ENCODE data around the gene DHRSX. TPM values are rescaled to one million over a fixed set of nuclear protein-coding genes. Genes with fewer than 3 reads are reported as not detected.

The DHRSX gene
- total RNA-seq, 1 experiment from 2014 or later: 14.0 TPM

DNA sequence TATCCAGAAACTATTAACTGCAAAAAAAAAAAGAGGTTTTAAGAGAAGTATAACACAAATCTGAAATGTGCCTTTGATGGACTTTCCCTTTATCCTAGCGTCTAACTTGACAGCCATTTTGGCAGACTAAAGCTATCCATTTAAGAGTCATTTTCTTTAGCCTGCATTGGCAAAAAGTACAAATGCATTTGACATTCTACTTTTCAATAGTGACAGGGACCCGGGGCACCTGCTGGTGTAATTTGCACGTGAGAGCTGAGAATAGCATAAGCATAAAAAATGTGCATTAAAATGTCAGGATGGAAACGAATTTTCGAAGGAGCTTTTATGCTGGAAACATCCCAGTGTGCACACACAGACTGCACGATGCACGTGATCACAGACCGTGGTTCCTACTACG is 91.9 kb downstream of the DHRSX start:
- no peak for DNase-seq
- Histone ChIP-seq H3K4me1 (ENCODE audit: low read length) (no peaks in the 10 kb centered on the region), H4K20me1 (ENCODE audit: insufficient read depth, low read depth, low read length) (no peaks in the 10 kb centered on the region), H3K79me2 (ENCODE audit: low read length) (0 out of 2 replicates have a peak, but pooled peaks cover 8% of the 10 kb centered on the region), H3K27me3 (ENCODE audit: low read length) (no peaks in the 10 kb centered on the region), H3K9me3 (ENCODE audit: low read length) (peaks cover 8% of the 10 kb centered on the region; the same call in 1 of the 2 replicates), H3K4me3 (ENCODE audit: low read length) (no peak overlapping the region), H3K4me2 (ENCODE audit: low read depth, low read length, poor library complexity, severe bottlenecking) (no peak overlapping the region), H2AFZ (ENCODE audit: low read length) (no peak overlapping the region), H3K9me2 (replicated peaks; ENCODE audit: insufficient read depth, low read length) (no peaks in the 10 kb centered on the region), H3K36me3 (ENCODE audit: insufficient read depth, low read length) (peaks cover 7% of the 10 kb centered on the region), H3K9ac (ENCODE audit: low read length) (no peak overlapping the region), H3K27ac (ENCODE audit: low read length) (no peak overlapping the region)

DNA sequence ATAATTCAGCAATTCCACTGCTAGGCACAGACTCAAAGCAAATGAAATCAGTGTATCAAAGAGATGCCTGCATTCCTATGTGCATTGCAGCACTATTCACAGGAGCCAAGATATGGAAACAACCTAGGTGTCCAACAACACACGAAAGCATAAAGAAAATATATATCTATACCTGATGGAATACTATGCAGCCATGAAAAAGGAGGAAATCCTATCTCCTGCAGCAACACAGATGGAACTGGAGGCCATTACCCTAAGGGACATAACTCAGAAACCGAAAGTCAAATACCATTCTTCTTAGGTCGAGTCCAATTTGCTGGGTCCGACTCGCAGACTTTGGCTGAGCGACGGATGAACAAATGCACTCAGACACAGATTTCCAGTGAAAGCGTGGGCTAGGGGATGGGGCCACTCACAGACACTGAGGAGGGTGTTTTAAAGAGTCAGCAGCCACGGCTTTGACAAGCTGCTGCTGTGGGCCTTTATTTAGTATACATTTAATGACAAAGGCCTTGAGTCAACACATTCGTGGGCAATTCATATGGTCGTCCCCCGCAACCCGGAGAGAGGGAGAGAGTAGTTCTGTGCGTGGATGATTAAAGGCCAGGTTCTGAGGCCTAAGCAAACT is 93.8 kb downstream of the DHRSX start:
- DNase-seq: peak; percentile 25
- 0 out of 2 replicates have a peak, but pooled peaks cover 5% of the 10 kb centered on the region for H3K79me2 ChIP-seq (ENCODE audit: low read length)
- H3K27ac ChIP-seq (ENCODE audit: low read length): no peak overlapping the region
- no peak overlapping the region for H2AFZ ChIP-seq (ENCODE audit: low read length)
- H3K36me3 ChIP-seq (ENCODE audit: insufficient read depth, low read length): peaks cover 7% of the 10 kb centered on the region
- H3K4me3 ChIP-seq (ENCODE audit: low read length): no peak overlapping the region
- H3K9ac ChIP-seq (ENCODE audit: low read length): no peak overlapping the region
- H3K4me2 ChIP-seq (ENCODE audit: low read depth, low read length, poor library complexity, severe bottlenecking): no peak overlapping the region
- no peaks in the 10 kb centered on the region for H3K4me1 ChIP-seq (ENCODE audit: low read length)
- peaks cover 8% of the 10 kb centered on the region; the same call in 1 of the 2 replicates for H3K9me3 ChIP-seq (ENCODE audit: low read length)
- no peaks in the 10 kb centered on the region for H3K9me2 ChIP-seq (replicated peaks; ENCODE audit: insufficient read depth, low read length)
- no peaks in the 10 kb centered on the region for H3K27me3 ChIP-seq (ENCODE audit: low read length)
- H4K20me1 ChIP-seq (ENCODE audit: insufficient read depth, low read depth, low read length): no peaks in the 10 kb centered on the region

DNA sequence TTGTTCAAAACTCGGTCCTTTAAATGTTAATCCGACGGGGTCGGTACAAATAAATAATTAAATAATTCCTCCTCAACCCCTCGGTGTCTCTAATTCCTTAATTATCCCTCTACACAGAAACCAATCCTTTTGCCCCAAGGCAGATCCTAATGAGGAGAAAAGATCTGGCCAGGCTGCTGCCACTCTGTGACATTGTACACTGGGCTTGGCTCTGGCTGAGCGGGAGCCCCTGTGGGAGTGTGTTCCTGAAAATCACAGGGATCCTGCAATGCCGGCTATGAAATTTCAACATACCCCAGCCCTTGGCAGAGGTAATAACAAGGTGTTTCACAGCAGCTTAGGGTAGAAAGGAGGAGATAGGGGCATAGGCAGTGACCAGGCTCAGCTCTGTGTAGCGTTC is 96.0 kb downstream of the DHRSX start:
- Histone ChIP-seq H3K27ac (ENCODE audit: low read length) (no peak overlapping the region), H3K9me3 (ENCODE audit: low read length) (peaks cover 8% of the 10 kb centered on the region; the same call in 1 of the 2 replicates), H3K4me1 (ENCODE audit: low read length) (no peaks in the 10 kb centered on the region), H4K20me1 (ENCODE audit: insufficient read depth, low read depth, low read length) (no peaks in the 10 kb centered on the region), H3K9ac (ENCODE audit: low read length) (no peak overlapping the region), H3K36me3 (ENCODE audit: insufficient read depth, low read length) (peaks cover 7% of the 10 kb centered on the region), H3K9me2 (replicated peaks; ENCODE audit: insufficient read depth, low read length) (no peaks in the 10 kb centered on the region), H3K4me2 (ENCODE audit: low read depth, low read length, poor library complexity, severe bottlenecking) (no peak overlapping the region), H2AFZ (ENCODE audit: low read length) (no peak overlapping the region), H3K4me3 (ENCODE audit: low read length) (no peak overlapping the region), H3K27me3 (ENCODE audit: low read length) (no peaks in the 10 kb centered on the region), H3K79me2 (ENCODE audit: low read length) (0 out of 2 replicates have a peak, but pooled peaks cover 5% of the 10 kb centered on the region)
- no peak for DNase-seq

DNA sequence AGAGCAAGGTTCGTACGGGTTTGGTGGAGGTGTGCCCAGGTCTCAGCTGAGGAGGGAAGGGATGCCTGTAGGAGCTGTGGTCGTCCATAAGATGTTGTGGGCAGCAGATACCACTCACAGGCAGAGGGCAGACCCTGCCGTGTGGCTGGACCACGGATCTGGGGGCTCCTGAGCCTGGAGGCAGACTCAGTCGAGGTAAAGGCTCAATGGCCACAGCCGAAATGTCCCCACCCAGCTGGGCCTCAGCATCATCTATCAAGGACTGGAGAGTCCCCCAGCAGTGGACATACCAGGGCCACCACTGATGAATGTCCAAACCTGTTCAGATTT is 98.5 kb downstream of the DHRSX start:
- H3K27me3 ChIP-seq (ENCODE audit: low read length): no peaks in the 10 kb centered on the region
- H3K9me2 ChIP-seq (replicated peaks; ENCODE audit: insufficient read depth, low read length): no peaks in the 10 kb centered on the region
- no peaks in the 10 kb centered on the region for H4K20me1 ChIP-seq (ENCODE audit: insufficient read depth, low read depth, low read length)
- H2AFZ ChIP-seq (ENCODE audit: low read length): no peak overlapping the region
- no peak for DNase-seq
- no peak overlapping the region for H3K4me2 ChIP-seq (ENCODE audit: low read depth, low read length, poor library complexity, severe bottlenecking)
- peaks cover 5% of the 10 kb centered on the region; the same call in 1 of the 2 replicates for H3K9me3 ChIP-seq (ENCODE audit: low read length)
- no peak overlapping the region for H3K27ac ChIP-seq (ENCODE audit: low read length)
- no peak overlapping the region for H3K9ac ChIP-seq (ENCODE audit: low read length)
- no peaks in the 10 kb centered on the region for H3K4me1 ChIP-seq (ENCODE audit: low read length)
- H3K79me2 ChIP-seq (ENCODE audit: low read length): 0 out of 2 replicates have a peak, but pooled peaks cover 5% of the 10 kb centered on the region
- H3K4me3 ChIP-seq (ENCODE audit: low read length): no peak overlapping the region
- peaks cover 5% of the 10 kb centered on the region for H3K36me3 ChIP-seq (ENCODE audit: insufficient read depth, low read length)

DNA sequence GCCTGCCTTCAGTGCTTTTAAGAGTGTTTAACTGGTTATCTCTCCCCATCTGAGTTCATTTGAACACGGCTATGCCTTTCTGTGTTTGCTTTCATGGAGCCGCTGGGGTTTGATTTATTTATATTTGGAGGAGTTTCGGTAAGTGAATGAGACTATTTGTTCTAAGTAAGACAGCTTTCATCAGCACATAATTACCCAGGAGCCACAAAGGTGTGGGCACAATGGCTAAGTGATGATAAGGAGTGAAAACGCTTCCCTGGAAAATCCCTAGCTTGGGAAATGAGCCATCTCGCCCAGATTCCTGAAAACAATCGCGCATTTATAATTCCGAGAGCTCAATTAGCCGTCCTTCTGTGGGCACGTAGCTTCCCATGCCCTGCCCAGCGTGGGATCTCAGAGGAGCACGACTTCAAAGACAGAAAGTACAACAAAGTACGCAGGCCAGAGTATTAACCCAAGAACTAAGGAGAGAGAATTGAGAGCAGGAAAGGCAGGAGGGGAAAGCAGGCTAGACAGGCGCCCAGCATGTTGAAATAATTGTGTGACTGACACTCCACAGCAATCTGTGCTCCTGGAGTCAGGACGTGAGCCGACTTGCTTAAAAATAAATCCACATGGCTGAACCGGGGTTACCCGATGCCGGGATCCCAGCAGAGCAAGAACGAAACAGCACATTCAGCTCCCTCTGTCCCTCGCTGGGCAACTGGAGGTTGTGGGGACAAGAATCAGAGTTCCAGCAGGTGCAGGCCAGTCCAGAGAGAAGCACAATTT is 99.0 kb downstream of the DHRSX start:
- H3K27ac ChIP-seq (ENCODE audit: low read length): no peak overlapping the region
- no peak overlapping the region for H3K4me3 ChIP-seq (ENCODE audit: low read length)
- H3K27me3 ChIP-seq (ENCODE audit: low read length): no peaks in the 10 kb centered on the region
- no peaks in the 10 kb centered on the region for H3K36me3 ChIP-seq (ENCODE audit: insufficient read depth, low read length)
- H3K9me2 ChIP-seq (replicated peaks; ENCODE audit: insufficient read depth, low read length): no peaks in the 10 kb centered on the region
- 0 out of 2 replicates have a peak, but pooled peaks cover 2% of the 10 kb centered on the region for H3K79me2 ChIP-seq (ENCODE audit: low read length)
- no peaks in the 10 kb centered on the region; the same call in 1 of the 2 replicates for H3K9me3 ChIP-seq (ENCODE audit: low read length)
- DNase-seq: no peak
- no peaks in the 10 kb centered on the region for H3K4me1 ChIP-seq (ENCODE audit: low read length)
- H4K20me1 ChIP-seq (ENCODE audit: insufficient read depth, low read depth, low read length): no peaks in the 10 kb centered on the region
- H3K9ac ChIP-seq (ENCODE audit: low read length): no peak overlapping the region
- H3K4me2 ChIP-seq (ENCODE audit: low read depth, low read length, poor library complexity, severe bottlenecking): no peak overlapping the region
- H2AFZ ChIP-seq (ENCODE audit: low read length): no peak overlapping the region

DNA sequence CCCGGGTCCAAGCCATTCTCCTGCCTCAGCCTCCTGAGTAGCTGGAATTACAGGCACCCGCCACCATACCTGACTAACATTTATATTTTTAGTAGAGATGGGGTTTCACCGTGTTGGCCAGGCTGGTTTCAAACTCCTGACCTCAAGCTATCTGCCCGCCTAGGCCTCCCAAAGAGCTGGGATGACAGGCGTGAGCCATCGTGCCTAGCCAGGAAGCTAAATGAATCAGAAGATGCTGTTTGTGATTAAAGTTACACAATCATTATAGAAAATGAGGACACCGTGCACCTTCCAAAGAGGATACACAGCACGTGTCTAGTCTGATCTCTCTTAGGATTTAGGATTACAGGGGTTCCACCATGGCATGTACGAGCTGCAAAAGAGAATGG is 99.6 kb downstream of the DHRSX start:
- Histone ChIP-seq H3K9me3 (ENCODE audit: low read length) (no peaks in the 10 kb centered on the region), H2AFZ (ENCODE audit: low read length) (no peak overlapping the region), H3K9me2 (replicated peaks; ENCODE audit: insufficient read depth, low read length) (no peaks in the 10 kb centered on the region), H3K4me1 (ENCODE audit: low read length) (no peaks in the 10 kb centered on the region), H3K4me2 (ENCODE audit: low read depth, low read length, poor library complexity, severe bottlenecking) (no peak overlapping the region), H3K27ac (ENCODE audit: low read length) (no peak overlapping the region), H3K36me3 (ENCODE audit: insufficient read depth, low read length) (no peaks in the 10 kb centered on the region), H3K4me3 (ENCODE audit: low read length) (no peak overlapping the region), H4K20me1 (ENCODE audit: insufficient read depth, low read depth, low read length) (no peaks in the 10 kb centered on the region), H3K27me3 (ENCODE audit: low read length) (no peaks in the 10 kb centered on the region), H3K9ac (ENCODE audit: low read length) (no peak overlapping the region), H3K79me2 (ENCODE audit: low read length) (no peaks in the 10 kb centered on the region)
- peak; percentile 21 for DNase-seq

DNA sequence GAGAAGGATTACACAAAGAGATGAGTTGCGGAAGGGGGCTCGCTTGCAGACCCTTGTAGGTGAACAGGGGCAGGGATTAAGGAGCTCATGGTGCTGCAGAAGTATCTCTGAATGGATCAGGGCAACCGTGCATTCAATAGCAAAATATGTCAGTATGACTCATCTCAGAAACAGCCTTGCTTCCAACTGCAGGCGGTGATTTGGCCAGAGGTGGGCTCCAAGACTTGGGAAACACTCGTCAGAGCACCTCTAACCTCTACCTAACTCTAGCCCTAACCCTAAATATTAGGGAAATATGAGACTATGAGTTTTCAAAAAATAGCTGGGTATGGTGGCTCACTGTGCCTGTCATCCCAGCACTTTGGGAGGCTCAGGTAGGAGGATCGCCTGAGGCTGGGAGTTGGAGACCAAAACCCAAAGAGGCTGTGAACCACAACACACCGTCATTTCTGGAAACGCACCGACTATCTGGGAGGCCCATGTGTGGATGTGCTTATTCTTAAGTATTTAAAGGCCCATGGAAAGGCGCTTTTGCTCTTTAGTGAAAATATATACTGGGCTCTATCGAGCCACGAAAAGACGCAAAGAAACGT is 102.6 kb downstream of the DHRSX start:
- no peak overlapping the region for H2AFZ ChIP-seq (ENCODE audit: low read length)
- H3K36me3 ChIP-seq (ENCODE audit: insufficient read depth, low read length): no peaks in the 10 kb centered on the region
- no peaks in the 10 kb centered on the region for H3K79me2 ChIP-seq (ENCODE audit: low read length)
- peak; percentile 26 for DNase-seq
- no peak overlapping the region for H3K27ac ChIP-seq (ENCODE audit: low read length)
- no peak overlapping the region for H3K9ac ChIP-seq (ENCODE audit: low read length)
- no peaks in the 10 kb centered on the region for H4K20me1 ChIP-seq (ENCODE audit: insufficient read depth, low read depth, low read length)
- H3K4me3 ChIP-seq (ENCODE audit: low read length): no peak overlapping the region
- no peaks in the 10 kb centered on the region for H3K4me1 ChIP-seq (ENCODE audit: low read length)
- H3K9me2 ChIP-seq (replicated peaks; ENCODE audit: insufficient read depth, low read length): no peaks in the 10 kb centered on the region
- H3K4me2 ChIP-seq (ENCODE audit: low read depth, low read length, poor library complexity, severe bottlenecking): no peak overlapping the region
- H3K9me3 ChIP-seq (ENCODE audit: low read length): no peaks in the 10 kb centered on the region
- no peaks in the 10 kb centered on the region for H3K27me3 ChIP-seq (ENCODE audit: low read length)
